ENCODE results near the gene SUMO3. TPM values are rescaled to one million over a fixed set of nuclear protein-coding genes. Genes with fewer than 3 reads are reported as not detected.

SUMO3 gene
- total RNA-seq, 2 experiments from 2014 or later = 60.3 to 85.5 TPM

DNA sequence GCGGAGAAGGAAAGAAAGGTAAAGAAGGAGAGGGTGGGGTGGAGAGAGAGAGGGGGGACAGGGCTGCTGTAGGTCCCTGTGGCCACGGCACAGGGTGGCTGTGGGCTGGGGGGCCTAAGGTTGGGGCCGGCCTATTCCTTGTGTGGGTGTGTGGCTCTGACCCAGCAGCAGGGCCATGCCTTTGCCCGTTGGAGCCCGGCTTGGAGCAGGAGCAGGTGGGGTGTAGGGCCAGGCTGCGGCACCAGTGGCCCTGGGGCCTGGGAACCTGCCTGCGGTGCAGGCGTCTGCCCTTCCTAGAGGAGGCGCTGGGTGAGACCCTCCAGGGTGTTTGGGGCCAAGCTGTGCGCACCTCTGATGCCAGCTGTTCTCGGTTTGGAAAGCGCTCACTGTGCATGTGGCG lies 19.7 kb upstream of the SUMO3 start:
- Histone ChIP-seq H3K4me3 (ENCODE audit: low read depth, low read length, poor library complexity, severe bottlenecking) (no peak overlapping the region), H3K4me1 (ENCODE audit: insufficient read depth, low read length, poor library complexity, severe bottlenecking) (no peaks in the 10 kb centered on the region), H2AFZ (ENCODE audit: low read length) (no peak overlapping the region), H3K79me2 (ENCODE audit: insufficient read depth, low read depth, low read length) (no peaks in the 10 kb centered on the region), H3K9me3 (ENCODE audit: low read length) (no peaks in the 10 kb centered on the region), H3K4me2 (ENCODE audit: low read length) (no peak overlapping the region), H4K20me1 (ENCODE audit: insufficient read depth, low read length) (no peaks in the 10 kb centered on the region), H3K27ac (ENCODE audit: low read depth, low read length, poor library complexity, severe bottlenecking) (no peak overlapping the region), H3K9me2 (ENCODE audit: insufficient read depth, low read length) (no peaks in the 10 kb centered on the region), H3K36me3 (ENCODE audit: insufficient read depth, low read length) (no peaks in the 10 kb centered on the region)
- no TSS peak for BruUV-seq (replicated peaks)
- CTCF ChIA-PET (ENCODE audit: unreplicated experiment) = no interaction called here
- DNase-seq (ENCODE audit: low spot score) = no peak
- intact Hi-C loops (cut with micrococcal nuclease; ENCODE audit: unreplicated experiment) = no loop called here
- TF ChIP-seq, protein P1, sequence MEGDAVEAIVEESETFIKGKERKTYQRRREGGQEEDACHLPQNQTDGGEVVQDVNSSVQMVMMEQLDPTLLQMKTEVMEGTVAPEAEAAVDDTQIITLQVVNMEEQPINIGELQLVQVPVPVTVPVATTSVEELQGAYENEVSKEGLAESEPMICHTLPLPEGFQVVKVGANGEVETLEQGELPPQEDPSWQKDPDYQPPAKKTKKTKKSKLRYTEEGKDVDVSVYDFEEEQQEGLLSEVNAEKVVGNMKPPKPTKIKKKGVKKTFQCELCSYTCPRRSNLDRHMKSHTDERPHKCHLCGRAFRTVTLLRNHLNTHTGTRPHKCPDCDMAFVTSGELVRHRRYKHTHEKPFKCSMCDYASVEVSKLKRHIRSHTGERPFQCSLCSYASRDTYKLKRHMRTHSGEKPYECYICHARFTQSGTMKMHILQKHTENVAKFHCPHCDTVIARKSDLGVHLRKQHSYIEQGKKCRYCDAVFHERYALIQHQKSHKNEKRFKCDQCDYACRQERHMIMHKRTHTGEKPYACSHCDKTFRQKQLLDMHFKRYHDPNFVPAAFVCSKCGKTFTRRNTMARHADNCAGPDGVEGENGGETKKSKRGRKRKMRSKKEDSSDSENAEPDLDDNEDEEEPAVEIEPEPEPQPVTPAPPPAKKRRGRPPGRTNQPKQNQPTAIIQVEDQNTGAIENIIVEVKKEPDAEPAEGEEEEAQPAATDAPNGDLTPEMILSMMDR (conservative IDR thresholded peaks at IDR 0.05; ENCODE audit: low read length) = no peak
- no peak for TF ChIP-seq EZH2phosphoT487 (IDR thresholded peaks at IDR 0.05; ENCODE audit: borderline replicate concordance, low read depth, low read length)
- POLR2A ChIA-PET = no interaction called here

DNA sequence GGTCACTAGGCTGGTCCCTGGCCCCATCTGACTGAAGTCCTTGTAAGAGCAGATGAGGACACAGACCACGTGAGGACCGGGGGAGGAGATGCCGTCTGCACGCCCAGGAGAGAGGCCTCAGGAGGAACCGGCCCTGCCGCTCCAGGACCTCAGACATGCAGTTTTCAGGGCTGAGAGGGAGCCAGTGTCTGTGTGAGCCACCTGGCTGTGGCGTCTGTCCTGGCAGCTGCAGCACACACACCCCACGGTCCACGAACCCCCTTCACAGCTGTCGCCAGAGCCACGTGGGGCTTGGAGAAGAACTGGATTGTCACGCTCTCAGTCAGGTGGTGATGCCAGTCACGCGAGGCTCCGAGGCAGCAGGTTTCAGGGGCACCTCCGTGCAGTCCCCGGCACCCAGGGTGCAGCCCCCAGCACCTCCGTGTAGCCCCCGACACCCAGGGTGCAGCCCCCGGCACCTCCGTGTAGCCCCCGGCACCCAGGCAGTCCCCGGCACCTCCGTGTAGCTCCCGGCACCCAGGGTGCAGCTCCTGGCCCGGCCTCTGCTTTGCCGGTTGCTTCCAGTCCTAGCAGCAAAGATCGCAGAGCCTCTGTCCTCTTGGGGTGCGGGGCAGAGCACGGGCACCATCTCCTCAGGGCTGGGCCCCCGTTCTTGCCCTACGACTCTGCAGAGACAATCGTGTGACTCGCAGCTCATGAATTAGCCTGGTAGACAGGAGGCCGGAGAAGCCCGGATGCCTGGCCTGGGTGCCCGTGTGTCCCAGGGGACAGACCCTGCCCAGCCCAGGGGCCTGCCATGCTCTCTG lies 19.0 kb upstream of the SUMO3 start:
- Histone ChIP-seq H3K4me2 (ENCODE audit: low read length) (no peak overlapping the region), H3K27ac (ENCODE audit: low read depth, low read length, poor library complexity, severe bottlenecking) (no peak overlapping the region), H4K20me1 (ENCODE audit: insufficient read depth, low read length) (no peaks in the 10 kb centered on the region), H3K9me2 (ENCODE audit: insufficient read depth, low read length) (no peaks in the 10 kb centered on the region), H3K79me2 (ENCODE audit: insufficient read depth, low read depth, low read length) (no peaks in the 10 kb centered on the region), H3K36me3 (ENCODE audit: insufficient read depth, low read length) (no peaks in the 10 kb centered on the region), H3K4me1 (ENCODE audit: insufficient read depth, low read length, poor library complexity, severe bottlenecking) (peaks cover under 1% of the 10 kb centered on the region), H3K4me3 (ENCODE audit: low read depth, low read length, poor library complexity, severe bottlenecking) (no peak overlapping the region), H2AFZ (ENCODE audit: low read length) (no peak overlapping the region), H3K9me3 (ENCODE audit: low read length) (no peaks in the 10 kb centered on the region)
- ChIA-PET CTCF (ENCODE audit: unreplicated experiment) (no interaction called here), POLR2A (interaction anchor here (0.6 kb wide), 1 partner anchor 90 kb away, joined by 3 read pairs; no protein-coding TSS in a partner anchor)
- DNase-seq (ENCODE audit: low spot score) = no peak
- no peak for TF ChIP-seq EZH2phosphoT487 (IDR thresholded peaks at IDR 0.05; ENCODE audit: borderline replicate concordance, low read depth, low read length)
- TF ChIP-seq, protein P1 (conservative IDR thresholded peaks at IDR 0.05; ENCODE audit: low read length) = no peak
- no TSS peak for BruUV-seq (replicated peaks)
- intact Hi-C loops (cut with micrococcal nuclease; ENCODE audit: unreplicated experiment) = no loop called here

DNA sequence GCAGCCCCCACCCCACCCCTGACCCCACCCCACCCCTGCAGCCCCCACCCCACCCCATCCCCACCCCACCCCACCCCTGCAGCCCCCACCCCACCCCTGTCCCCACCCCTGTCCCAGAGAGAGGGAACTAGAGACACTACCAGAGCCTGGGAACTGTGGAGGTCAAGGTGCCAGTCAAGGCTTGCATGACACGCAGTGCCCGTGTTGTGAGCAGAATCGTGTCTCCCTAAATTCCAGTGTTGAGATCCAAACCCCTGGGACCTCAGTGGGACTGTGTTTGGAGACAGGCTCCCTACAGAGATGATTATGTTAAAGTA lies 18.4 kb upstream of the SUMO3 start:
- no peaks in the 10 kb centered on the region for H4K20me1 ChIP-seq (ENCODE audit: insufficient read depth, low read length)
- TF ChIP-seq, protein P1 (conservative IDR thresholded peaks at IDR 0.05; ENCODE audit: low read length) = no peak
- TF ChIP-seq EZH2phosphoT487 (IDR thresholded peaks at IDR 0.05; ENCODE audit: borderline replicate concordance, low read depth, low read length) = no peak
- no TSS peak for BruUV-seq (replicated peaks)
- H3K9me2 ChIP-seq (ENCODE audit: insufficient read depth, low read length) = no peaks in the 10 kb centered on the region
- POLR2A ChIA-PET = no interaction called here
- H3K9me3 ChIP-seq (ENCODE audit: low read length) = no peaks in the 10 kb centered on the region
- CTCF ChIA-PET (ENCODE audit: unreplicated experiment) = no interaction called here
- H3K79me2 ChIP-seq (ENCODE audit: insufficient read depth, low read depth, low read length) = no peaks in the 10 kb centered on the region
- H3K4me3 ChIP-seq (ENCODE audit: low read depth, low read length, poor library complexity, severe bottlenecking) = no peak overlapping the region
- H3K27ac ChIP-seq (ENCODE audit: low read depth, low read length, poor library complexity, severe bottlenecking) = no peak overlapping the region
- peaks cover 6% of the 10 kb centered on the region for H3K4me1 ChIP-seq (ENCODE audit: insufficient read depth, low read length, poor library complexity, severe bottlenecking)
- no peak overlapping the region for H2AFZ ChIP-seq (ENCODE audit: low read length)
- no peaks in the 10 kb centered on the region for H3K36me3 ChIP-seq (ENCODE audit: insufficient read depth, low read length)
- DNase-seq (ENCODE audit: low spot score) = no peak
- intact Hi-C loops (cut with micrococcal nuclease; ENCODE audit: unreplicated experiment) = no loop called here
- H3K4me2 ChIP-seq (ENCODE audit: low read length) = no peak overlapping the region
